Stimulated activated CD4-positive, alpha-beta T cell treated with anti-CD3 and anti-CD28 coated beads, Interleukin-12 subunit alpha, Interleukin-12 subunit beta, amount 100 ng/mL, for 24 hours (primary cell): ENCODE measurements around the gene CD276.
"Not testable (repeated sequence)": the region's sequence is repeated elsewhere in the genome, so short reads cannot be mapped to it uniquely, and the experiment has no call there.

Source experiments
- DNase-seq, 2 experiments: peaks; one replicate each; pipeline ENCODE4 v3.0.0-alpha.2; 2020; ENCODE audit warnings: low read depth in 2 of 2

The CD276 gene

DNA sequence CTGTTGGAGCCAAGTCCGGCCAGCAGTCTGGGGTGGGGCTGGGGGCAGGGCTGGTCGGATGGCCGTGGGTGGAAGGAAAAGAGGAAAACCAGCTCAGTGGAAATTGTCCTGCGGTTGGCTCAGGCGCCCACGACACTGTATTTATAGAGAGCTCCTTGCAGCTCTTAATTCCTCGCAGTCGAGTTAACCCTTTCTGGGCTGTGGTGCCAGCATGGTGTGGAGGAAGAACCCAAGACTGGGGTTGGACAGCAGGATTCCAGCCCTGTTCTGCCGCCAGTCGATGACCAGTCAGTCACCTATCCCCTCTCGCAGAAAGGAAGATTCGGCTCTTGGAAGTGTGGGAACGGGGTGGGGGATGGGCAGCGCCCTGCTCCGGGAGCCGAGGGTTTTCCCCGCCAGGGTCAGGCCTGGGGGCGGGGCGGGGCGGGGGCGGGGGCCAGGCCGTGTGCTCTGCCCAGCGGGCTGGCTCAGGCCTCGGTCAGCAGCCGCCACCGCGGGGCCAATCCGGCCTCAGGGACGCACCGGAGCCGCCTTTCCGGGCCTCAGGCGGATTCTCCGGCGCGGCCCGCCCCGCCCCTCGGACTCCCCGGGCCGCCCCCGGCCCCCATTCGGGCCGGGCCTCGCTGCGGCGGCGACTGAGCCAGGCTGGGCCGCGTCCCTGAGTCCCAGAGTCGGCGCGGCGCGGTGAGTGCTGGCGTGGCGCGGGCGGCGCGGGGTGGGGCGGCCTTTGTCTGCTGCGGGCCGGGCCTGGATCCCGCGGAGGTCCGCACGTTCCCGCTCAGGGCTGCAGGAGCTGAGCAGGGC, at the start of gene CD276:
Gene CD276, plus strand, starts transcription at position 607 of the 804 bp plus-strand sequence. CDS start 15,257 bp downstream, outside the sequence.
- DNase-seq = no peak

GRCh38 chr15:73637527-73637926, 46.7 kb upstream of the CD276 start:
- no peak for DNase-seq

DNA sequence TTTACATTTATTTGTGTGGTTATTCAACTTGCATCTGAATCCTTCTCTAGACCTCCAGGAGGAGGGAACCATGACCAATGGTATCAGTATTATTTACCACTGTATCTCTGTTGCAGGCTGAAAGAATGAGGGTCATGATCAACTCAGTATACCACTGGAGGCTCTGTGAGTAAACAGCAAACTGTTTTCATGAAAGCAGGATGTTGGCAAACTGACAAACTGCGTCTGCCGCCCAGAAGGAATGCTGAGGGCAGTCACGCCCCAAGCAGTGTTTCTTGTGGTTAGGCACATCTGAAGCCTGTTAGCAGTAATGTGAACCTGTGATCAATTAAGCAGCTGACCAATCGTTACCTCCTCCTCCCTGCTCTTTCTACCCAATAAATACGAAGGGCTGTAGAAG, 44.7 kb upstream of the CD276 start:
- not testable (repeated sequence) for DNase-seq

DNA sequence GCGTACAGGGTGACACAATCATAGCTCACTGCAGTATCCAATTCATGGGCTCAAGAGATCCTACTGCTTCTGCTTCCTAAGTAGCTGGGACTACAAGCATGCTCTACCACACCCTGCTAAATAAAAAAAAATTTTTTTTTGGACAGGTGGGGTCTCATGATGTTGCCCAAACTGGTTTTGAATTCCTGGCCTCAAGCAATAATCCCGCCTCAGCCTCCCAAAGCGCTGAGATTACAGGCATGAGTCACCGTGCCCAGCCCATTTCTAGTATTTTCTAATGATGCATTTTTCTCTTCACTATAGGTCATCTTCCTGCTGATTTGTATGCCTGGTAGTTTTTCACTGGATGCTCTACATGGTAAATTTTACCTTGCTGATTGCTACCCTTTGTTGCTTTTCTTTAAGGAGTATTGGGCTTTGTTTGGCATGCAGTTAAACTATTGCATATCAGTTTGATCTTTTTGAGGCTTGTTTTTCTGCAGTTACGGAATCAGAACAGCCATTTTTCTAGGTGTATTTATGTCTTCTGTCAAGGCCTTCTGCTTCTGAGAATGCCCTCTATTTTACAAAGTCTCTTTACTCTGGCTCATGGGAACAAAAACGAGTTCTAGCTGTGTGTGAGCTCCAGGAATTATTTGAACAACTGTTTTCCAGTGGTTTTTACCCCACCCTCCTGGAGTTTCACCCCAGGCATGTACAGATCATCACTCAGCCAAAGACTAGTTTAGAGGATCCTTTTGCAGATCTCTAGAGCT, 36.7 kb upstream of the CD276 start:
- DNase-seq = no peak

GRCh38 chr15:73648014-73648295, 36.2 kb upstream of the CD276 start:
- no peak for DNase-seq

DNA sequence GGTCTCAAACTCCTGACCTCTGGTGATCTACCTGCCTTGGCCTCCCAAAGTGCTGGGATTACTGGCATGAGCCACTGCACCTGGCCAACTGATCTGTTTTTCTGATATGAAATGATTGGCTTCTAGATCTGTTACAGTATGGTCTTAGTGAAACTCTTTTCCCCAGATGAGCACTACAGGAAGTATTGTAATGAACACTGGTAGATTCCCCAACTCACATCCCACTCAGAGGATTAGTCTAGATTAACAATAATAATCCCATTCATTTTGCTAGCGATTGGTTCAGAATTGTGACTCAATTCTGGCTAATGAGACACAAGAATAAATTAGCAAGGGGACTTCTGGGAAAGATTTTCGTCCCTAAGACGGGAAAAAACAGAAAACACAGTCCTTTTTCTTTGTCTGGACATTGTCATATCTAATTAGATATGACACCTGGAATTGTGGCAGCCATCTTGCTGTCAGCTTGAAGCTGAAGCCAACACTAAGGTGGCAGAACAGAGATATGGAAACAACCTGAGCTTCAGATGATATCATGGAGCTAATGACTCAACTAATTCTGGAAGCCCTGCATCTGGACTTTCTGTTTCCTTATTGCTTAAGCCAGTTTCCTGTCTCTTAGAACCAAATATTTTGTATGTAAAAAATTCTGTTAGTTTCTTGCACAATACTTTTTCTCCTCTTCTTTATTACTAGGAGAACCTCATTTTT, 33.6 kb upstream of the CD276 start:
- no peak for DNase-seq

DNA sequence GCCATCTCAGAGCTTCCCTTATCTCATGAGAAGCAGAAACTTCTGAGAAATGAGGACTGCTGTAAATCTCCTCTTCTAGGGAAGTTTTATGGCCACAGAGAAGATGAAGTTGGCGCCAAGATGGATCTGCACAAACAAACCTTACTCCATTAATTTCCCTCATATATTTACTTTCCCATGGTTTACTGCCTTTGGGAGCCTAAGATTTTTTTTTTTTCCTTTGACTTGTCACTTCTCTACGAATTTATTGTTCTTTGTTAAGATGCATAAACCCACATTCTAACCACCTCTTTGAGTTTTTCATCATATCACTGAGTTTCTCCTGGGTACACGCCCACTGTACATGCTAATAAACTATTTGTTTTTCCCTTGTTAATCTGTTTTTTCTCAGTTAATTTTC, 29.5 kb upstream of the CD276 start:
- DNase-seq = no peak

DNA sequence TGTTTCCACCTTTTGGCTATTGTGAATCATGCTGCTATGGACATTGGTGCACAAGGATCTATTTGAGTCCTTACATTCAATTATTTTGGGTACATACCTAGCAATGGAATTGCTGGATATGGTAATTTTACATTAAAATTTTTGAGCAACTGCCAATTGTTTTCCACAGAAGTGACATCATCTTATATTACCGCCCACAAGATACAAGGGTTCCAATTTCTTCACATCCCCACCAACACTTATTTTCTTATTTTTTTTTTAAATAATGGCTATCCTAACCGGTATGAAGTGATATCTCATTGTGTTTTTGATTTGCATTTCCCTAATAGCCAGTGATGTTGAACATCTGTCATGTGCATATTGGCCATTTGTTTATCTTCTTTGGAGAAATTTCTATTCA, 28.5 kb upstream of the CD276 start:
- no peak for DNase-seq

- DNase-seq = no peak
These were observed 25.5 kb upstream of the CD276 start for GRCh38 chr15:73658645-73659044.

GRCh38 chr15:73660455-73660854, 23.7 kb upstream of the CD276 start:
- no peak for DNase-seq

DNA sequence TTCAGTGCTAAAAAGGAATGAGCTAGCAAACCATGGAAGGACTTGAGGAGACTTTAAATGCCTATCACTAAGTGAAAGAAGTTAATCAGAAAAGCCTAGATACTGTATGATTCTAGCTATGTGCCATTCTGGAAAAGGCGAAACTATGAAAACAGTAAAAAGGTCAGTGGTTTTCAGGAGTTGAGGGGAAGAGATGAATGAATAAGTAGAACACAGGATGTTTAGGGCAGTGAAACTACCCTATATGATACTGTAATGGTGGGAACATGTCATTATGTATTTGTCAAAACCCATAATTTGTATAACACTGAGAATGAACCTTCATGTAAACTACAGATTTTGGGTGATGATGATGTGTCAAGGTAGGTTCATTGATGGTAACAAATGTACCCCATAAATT, 9.6 kb upstream of the CD276 start:
- no peak for DNase-seq

- peak in 1 of 2 experiments; percentile 42 for DNase-seq
These were observed 7.0 kb upstream of the CD276 start for GRCh38 chr15:73677146-73677607.

- no peak for DNase-seq
These were observed 6.5 kb upstream of the CD276 start for GRCh38 chr15:73677733-73678132.

DNA sequence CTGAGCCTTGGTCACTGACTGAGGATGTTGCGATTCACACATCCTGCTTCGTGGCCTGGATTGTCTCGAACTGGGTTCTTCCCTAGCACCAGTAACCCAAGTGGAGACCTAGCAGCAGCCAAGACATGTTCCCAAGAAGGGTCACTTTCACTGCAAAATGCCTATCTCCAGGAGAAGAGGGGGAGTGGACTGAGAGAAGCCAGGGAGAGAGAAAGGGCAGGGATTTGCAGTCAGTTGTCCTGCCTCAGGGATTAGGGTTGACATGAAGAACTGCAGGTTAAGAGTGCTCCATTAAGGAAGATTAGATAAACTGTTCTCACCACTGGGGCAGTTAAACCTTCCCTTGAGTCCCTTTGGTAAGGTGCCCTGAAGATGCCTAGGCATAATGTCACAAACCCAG, 5.7 kb upstream of the CD276 start:
- no peak for DNase-seq

- DNase-seq = no peak
These were observed 5.0 kb upstream of the CD276 start for GRCh38 chr15:73679180-73679579.

DNA sequence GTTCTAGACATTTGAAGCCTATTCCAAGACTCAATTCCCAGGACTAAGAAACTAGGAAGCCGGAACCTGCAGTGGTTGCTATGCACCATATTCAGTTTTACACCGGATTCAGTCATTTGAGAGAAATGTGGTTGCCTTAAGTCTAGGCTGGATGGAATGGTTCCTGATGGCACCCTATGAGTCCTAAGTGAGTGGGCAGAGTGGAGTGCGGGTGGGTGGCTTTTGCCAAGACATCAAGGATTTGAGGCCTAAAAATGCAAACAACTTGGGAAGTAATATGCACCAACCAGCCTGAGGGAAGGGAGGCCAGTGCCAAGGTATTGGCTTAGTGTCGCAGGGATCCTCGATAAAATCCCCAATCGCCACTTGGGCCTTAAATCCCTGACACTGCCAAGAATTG, 4.2 kb upstream of the CD276 start:
- no peak for DNase-seq

- no peak for DNase-seq
These were observed 3.6 kb upstream of the CD276 start for GRCh38 chr15:73680549-73680948.

- no peak for DNase-seq
These were observed 3.1 kb upstream of the CD276 start for GRCh38 chr15:73681063-73681462.

GRCh38 chr15:73681856-73682599, 2.2 kb upstream of the CD276 start:
- no peak for DNase-seq

DNA sequence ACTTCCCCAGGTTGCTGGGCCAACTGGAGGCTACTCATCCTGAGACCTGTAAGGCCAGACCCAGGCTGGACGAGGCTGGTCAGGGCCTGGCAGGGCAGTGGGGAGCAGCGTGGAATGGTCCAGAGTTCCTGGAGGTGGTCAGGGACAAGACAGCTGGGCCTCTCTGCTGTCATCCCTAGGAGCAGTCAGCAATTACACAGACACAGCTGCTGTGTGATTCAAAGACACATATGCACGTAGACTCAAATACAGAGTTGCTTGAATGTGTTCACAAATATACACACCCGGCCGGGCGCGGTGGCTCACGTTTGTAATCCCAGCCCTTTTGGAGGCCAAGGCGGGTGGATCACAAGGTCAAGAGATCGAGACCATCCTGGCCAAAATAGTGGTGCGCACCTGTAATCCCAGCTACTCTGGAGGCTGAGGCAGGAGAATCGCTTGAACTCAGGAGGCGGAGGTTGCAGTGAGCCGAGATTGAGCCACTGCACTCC, 1.5 kb upstream of the CD276 start:
- DNase-seq = no peak

DNA sequence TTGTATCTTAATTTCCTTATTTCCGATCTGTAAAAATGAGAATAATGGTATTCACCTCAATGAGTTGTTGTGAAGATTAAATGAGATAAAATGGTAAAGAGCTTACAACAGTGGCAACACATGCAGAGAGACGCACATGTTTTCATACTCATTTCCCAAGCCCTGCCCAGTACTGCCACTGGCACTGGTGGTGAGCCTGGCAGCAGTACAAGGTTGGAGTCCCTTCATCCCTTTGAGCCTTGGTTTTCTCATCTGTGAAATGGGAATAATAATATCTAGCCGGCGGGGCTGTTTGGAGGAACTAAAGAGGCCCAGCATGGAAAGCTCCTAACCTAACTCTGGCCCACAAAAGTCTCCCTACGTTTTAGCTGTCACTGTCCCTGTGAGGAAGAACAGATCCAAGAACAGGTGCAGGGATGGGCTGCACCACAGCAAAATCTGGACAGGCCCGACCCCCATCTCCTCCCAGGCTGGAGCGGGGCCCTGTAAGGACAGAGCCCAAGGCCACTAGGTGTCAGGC, 866 bp upstream of the CD276 start:
- no peak for DNase-seq
